GM12891 (cell line): ENCODE data around the gene ANKHD1.
"Not testable (repeated sequence)": the region's sequence is repeated elsewhere in the genome, so short reads cannot be mapped to it uniquely, and the experiment has no call there.

ENCODE experiments used
- DNase-seq: peaks from one replicate; pipeline ENCODE4 v3.0.0; 2011; ENCODE audit warnings: low spot score; ENCODE audit not compliant: insufficient read length
- FAIRE-seq: peaks from 2 replicates; lab custom pipeline; 2011; peaks lifted over from hg19 to GRCh38; lab: Jason Lieb, UNC
- PAX5 ChIP-seq: IDR thresholded peaks from 2 replicates; pipeline ENCODE4 v1.6.1; 2011; ENCODE audit warnings: low read length, moderate library complexity, mild to moderate bottlenecking; ENCODE audit not compliant: insufficient read depth, severe bottlenecking
- POLR2A ChIP-seq: IDR thresholded peaks from 2 replicates; pipeline ENCODE4 v1.6.1; 2011; ENCODE audit warnings: low read depth, low read length, control low read depth
- POLR2AphosphoS5 ChIP-seq: IDR thresholded peaks from 2 replicates; pipeline ENCODE4 v1.6.1; 2011; ENCODE audit warnings: low read depth, low read length, control low read depth
- POU2F2 ChIP-seq: IDR thresholded peaks from 2 replicates; pipeline ENCODE4 v1.6.1; 2011; ENCODE audit warnings: low read depth, mild to moderate bottlenecking, control low read depth, low read length, moderate library complexity
- SPI1 ChIP-seq: IDR thresholded peaks from 2 replicates; pipeline ENCODE4 v1.6.1; 2011; ENCODE audit warnings: low read depth, low read length, control low read depth
- TAF1 ChIP-seq: IDR thresholded peaks from 2 replicates; pipeline ENCODE4 v1.6.1; 2011; ENCODE audit warnings: low read depth, low read length, control low read depth

The ANKHD1 gene

DNA sequence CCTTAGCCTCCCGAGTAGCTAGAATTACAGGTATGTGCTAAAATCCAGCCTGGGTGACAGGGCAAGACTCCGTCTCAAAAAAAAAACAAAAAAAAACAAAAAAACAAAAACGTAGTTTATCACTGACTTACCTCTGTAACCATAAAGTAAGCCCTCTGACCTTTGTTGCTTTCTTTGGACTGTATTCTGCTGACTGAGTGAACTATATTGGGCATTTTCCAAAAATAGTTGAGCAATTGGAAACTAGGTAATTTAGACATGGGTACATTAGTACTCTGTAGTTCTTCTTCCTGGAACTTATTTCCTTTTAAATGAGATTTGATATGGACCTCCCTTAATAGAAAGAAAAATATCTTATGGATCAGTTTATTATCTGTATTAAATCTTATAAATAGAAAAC is 66.6 kb downstream of the ANKHD1 start:
- no peak for DNase-seq
- FAIRE-seq: no peak

DNA sequence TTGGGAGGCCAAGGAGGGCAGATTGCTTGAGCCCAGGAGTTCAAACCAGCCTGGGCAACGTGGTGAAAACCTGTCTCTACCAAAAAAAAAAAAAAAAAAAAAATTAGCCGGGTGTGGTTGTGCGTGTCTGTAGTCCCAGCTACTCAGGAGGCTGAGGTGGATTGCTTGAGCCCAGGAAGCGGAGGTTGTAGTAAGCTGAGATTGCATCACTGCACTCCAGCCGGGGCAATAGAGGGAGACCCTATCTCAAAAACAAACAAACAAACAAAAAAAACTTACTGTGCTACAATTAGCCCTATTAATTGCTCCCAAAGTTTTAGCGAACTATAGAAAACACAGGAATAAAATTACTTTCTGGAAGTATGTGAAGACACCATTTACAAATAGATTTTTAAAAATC is 67.6 kb downstream of the ANKHD1 start:
- FAIRE-seq: no peak
- no peak for DNase-seq

More for the DNA sequence above, 66.6 kb downstream of the ANKHD1 start:
- TF ChIP-seq POLR2AphosphoS5 (no peak), POU2F2 (no peak), POLR2A (no peak), SPI1 (no peak), PAX5 (no peak), TAF1 (no peak)

DNA sequence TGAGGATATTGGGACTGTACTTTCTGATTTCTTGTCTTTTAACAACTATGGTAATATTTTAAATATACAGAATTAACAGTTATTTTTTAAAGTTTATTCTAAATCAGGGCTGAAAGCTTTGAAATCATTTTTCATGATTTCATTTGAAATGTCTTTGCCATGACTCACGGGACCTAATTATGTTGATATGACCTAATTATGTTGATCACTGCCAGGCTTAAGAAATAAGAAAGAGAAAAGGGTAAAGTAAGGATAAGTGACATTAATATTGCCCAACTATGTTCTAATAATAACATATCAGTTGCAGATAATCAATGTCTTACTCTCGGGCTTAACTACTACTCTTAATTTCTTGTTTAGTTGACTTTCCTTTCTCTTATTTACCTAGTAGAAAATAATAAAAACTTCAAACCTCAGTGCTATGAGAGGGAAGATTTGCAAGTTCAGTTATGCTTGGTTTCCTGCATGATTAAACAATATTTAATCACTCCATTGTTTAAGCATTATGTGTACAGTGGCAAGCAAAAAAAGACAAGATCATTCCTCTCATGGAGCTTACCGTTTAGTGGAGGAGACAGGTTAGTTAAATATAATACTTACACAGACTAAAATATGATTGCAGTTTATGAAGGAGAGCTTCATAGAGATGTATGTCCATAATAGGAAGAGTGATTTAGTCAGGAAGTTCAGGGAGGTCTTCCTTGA is 78.8 kb downstream of the ANKHD1 start:
- DNase-seq: no peak
- TF ChIP-seq POLR2A (no peak), PAX5 (no peak), POLR2AphosphoS5 (no peak), TAF1 (no peak), POU2F2 (no peak), SPI1 (no peak)

More for the DNA sequence above, 67.6 kb downstream of the ANKHD1 start:
- TF ChIP-seq TAF1: no peak
- TF ChIP-seq POLR2A: no peak
- no peak for TF ChIP-seq POLR2AphosphoS5
- TF ChIP-seq PAX5: no peak
- no peak for TF ChIP-seq SPI1
- TF ChIP-seq POU2F2: no peak

DNA sequence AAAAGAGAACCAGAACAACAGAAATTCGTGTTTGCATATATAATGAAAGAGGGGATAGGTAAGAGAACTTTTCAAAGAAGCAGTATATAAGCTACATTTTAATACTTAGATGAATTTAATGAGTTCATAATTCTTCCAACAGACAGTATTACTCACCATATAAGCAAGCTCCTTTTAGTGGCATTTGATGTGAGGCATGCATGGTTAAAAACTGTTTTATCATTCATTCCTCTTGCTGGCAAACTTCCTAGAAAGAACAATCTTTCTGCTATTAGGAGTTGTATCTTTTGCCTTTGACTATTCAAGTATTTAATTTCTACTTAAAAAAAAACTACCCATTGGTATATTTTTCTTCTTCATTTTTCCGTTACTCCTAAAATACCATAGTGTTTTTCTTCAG is 80.1 kb downstream of the ANKHD1 start:
- FAIRE-seq: no peak
- no peak for DNase-seq
- TF ChIP-seq PAX5: no peak
- no peak for TF ChIP-seq POLR2AphosphoS5
- TF ChIP-seq POLR2A: no peak
- no peak for TF ChIP-seq SPI1
- TF ChIP-seq POU2F2: no peak
- TF ChIP-seq TAF1: no peak

More for the DNA sequence above, 78.8 kb downstream of the ANKHD1 start:
- no peak for FAIRE-seq

- DNase-seq (no peak), FAIRE-seq (no peak)
- TF ChIP-seq POU2F2: no peak
- TF ChIP-seq POLR2AphosphoS5: no peak
Observed at GRCh38 chr5:140483055-140483454, 81.4 kb downstream of the ANKHD1 start.

DNA sequence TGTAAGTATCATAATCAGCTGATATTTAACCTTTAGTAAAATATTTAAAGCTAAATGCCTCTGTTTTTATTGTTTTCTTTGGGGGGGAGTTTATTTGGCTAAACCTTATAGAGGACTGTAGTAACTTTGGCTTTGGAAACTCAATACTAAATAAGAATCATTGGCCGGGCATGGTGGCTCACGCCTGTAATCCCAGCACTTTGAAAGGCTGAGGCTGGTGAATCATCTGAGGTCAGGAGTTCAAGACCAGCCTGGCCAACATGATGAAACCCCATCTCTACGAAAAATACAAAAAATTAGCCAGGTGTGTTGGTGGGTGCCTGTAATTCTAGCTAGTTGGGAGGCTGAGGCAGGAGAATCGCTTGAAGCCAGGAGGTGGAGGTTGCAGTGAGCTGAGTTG is 86.5 kb downstream of the ANKHD1 start:
- not testable (repeated sequence) for DNase-seq, FAIRE-seq

GRCh38 chr5:140488914-140489313 is 87.3 kb downstream of the ANKHD1 start:
- no peak for DNase-seq
- TF ChIP-seq POU2F2: no peak
- no peak for TF ChIP-seq SPI1
- TF ChIP-seq POLR2AphosphoS5: no peak
- TF ChIP-seq PAX5: no peak
- TF ChIP-seq POLR2A: no peak
- no peak for TF ChIP-seq TAF1
- FAIRE-seq: no peak

- DNase-seq: no peak
- TF ChIP-seq POLR2A (no peak), POU2F2 (no peak), POLR2AphosphoS5 (no peak), PAX5 (no peak), TAF1 (no peak), SPI1 (no peak)
- no peak for FAIRE-seq
Observed at GRCh38 chr5:140497897-140498296, 96.3 kb downstream of the ANKHD1 start.

GRCh38 chr5:140498591-140498990 is 97.0 kb downstream of the ANKHD1 start:
- FAIRE-seq (no peak), DNase-seq (no peak)
- TF ChIP-seq POLR2AphosphoS5 (no peak), SPI1 (no peak), PAX5 (no peak), POLR2A (no peak), TAF1 (no peak), POU2F2 (no peak)

DNA sequence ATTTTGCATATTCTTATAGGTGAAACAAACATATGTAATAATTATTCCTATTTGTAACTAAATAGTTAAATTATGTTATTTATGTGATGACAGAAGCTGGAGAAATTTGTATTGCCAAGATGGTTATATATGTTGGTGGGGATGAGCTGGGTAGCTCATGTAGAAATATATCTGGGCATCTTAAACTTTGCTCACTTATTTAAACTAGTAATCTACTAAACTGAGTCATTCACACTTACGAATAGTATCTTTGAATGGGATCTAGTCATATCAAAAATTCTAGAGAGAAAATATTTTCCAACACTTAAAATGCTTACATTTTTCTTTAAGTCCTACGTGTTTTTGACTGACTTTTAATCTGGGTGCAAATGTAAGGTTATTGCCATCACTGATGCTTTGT is 101.2 kb downstream of the ANKHD1 start:
- FAIRE-seq (no peak), DNase-seq (no peak)
- TF ChIP-seq PAX5: no peak
- TF ChIP-seq SPI1: no peak
- TF ChIP-seq POLR2AphosphoS5: no peak
- TF ChIP-seq POLR2A: no peak
- TF ChIP-seq POU2F2: no peak
- TF ChIP-seq TAF1: no peak
